Kidney (tissue), 22 donors: ENCODE data around the gene SLC22A17. TPM values are rescaled to one million over a fixed set of nuclear protein-coding genes. Genes with fewer than 3 reads are reported as not detected.
"Not testable (repeated sequence)": the region's sequence is repeated elsewhere in the genome, so short reads cannot be mapped to it uniquely, and the experiment has no call there.

Source experiments
- DNase-seq, 5 donors: peaks; one replicate each; pipeline ENCODE4 v3.0.0-alpha.2; 2013 to 2020
- FAIRE-seq: peaks from 2 replicates; lab custom pipeline; 2012; peaks lifted over from hg19 to GRCh38; lab: Jason Lieb, UNC
- H3K27ac ChIP-seq, 2 donors: one replicate each; pipeline ENCODE4 v1.7.0; 2013; ENCODE audit warnings: low read depth in 2 of 2, low read length in 2 of 2, inconsistent platforms in 1 of 2
- H3K27me3 ChIP-seq: one replicate; pipeline ENCODE4 v1.7.1; 2013; ENCODE audit warnings: low read length, inconsistent platforms; ENCODE audit not compliant: control insufficient read depth, insufficient read depth
- H3K36me3 ChIP-seq, 3 donors: one replicate each; pipeline versions ENCODE4 v1.7.0 to v1.7.1; 2013; ENCODE audit warnings: low read length in 3 of 3, control low read depth in 1 of 3, inconsistent platforms in 1 of 3; ENCODE audit not compliant: insufficient read depth in 3 of 3, control insufficient read depth in 2 of 3
- H3K4me1 ChIP-seq, 3 donors: one replicate each; pipeline versions ENCODE4 v1.7.0 to v1.7.1; 2013; ENCODE audit warnings: low read length in 3 of 3, inconsistent platforms in 1 of 3, low read depth in 1 of 3; ENCODE audit not compliant: control insufficient read depth in 2 of 3, insufficient read depth in 2 of 3
- H3K4me3 ChIP-seq, 3 donors: one replicate each; pipeline versions ENCODE4 v1.7.0 to v1.8.1; 2013; ENCODE audit warnings: low read length in 3 of 3, control low read depth in 1 of 3, inconsistent platforms in 1 of 3
- H3K9ac ChIP-seq, 3 donors: one replicate each; pipeline versions ENCODE4 v1.7.0 to v1.7.1; 2013; ENCODE audit warnings: low read length in 3 of 3, control low read depth in 1 of 3, inconsistent platforms in 1 of 3
- H3K9me3 ChIP-seq, 3 donors: one replicate each; pipeline versions ENCODE4 v1.7.0 to v1.7.1; 2013; ENCODE audit warnings: low read length in 3 of 3, control low read depth in 1 of 3, inconsistent platforms in 1 of 3; ENCODE audit not compliant: control insufficient read depth in 2 of 3, insufficient read depth in 1 of 3
- intact Hi-C: fragments of 100-400 bp; cut with DNase I; formaldehyde crosslinking; loops from one replicate; pipeline ENCODE4 v1.11.1; 2022
- long read RNA-seq, 10 donors: library from polyadenylated mRNA in 1 of 10; unstranded in 1 of 10; transcript quantifications; one replicate each; pipeline ENCODE4 v2.0.0 and lab custom pipeline, GENCODE V29; 2021 to 2026
- polyA plus RNA-seq: library from polyadenylated mRNA; stranded (reverse); fragments of 350-450 nt; fragmentation: Illumina TruSeq; extraction: RNeasy Lipid Tissue Mini Kit (QIAGEN cat#74804); gene quantifications from one replicate; pipeline ENCODE4 v1.2.3, GENCODE V29; 2014; ENCODE audit warnings: low read depth, low replicate concordance; ENCODE audit not compliant: insufficient read depth
- total RNA-seq: library from RNA; stranded (reverse); fragmentation: NEBNext Ultra II Directional; extraction: Animal tissue kit (Norgen Biotek cat#: 25700); gene quantifications from one replicate; pipeline ENCODE4 v1.2.1, GENCODE V29; 2021
- TF ChIP-seq, protein P1 (sequence below): IDR thresholded peaks from 3 replicates; pipeline ENCODE4 v1.5.1; 2012; ENCODE audit warnings: mild to moderate bottlenecking, moderate library complexity, borderline replicate concordance; ENCODE audit not compliant: insufficient read depth; ENCODE audit errors: extremely low read depth
- donor health status: control.
- donor health status: control.
- donor health status: control.
- donor health status: control.
- donor health status: control.
- donor health status: DM: yes; HTN: yes; CAD: no.
- donor health status: Normal renal cell carcinoma (clear cell type).

The SLC22A17 gene
- 35.3 TPM for total RNA-seq
- polyA plus RNA-seq = 61.2 TPM
- long read RNA-seq, donor 1, transcript SLC22A17-202 (10 exons, 2,238 nt) = major isoform, 8 of 13 reads
- long read RNA-seq, donor 1, partial matches to known transcripts = 5 of 13 reads
- long read RNA-seq, donor 1, other reads (novel, unspliced or antisense) = 0 of 13 reads
- long read RNA-seq, donor 2, transcript SLC22A17-202 (10 exons, 2,238 nt) = major isoform, 5 of 13 reads
- long read RNA-seq, donor 2, partial matches to known transcripts = 7 of 13 reads
- long read RNA-seq, donor 2, other reads (novel, unspliced or antisense) = 0 of 13 reads
- long read RNA-seq, donor 3, transcript SLC22A17-202 (10 exons, 2,238 nt) = major isoform, 7 of 21 reads
- long read RNA-seq, donor 3, partial matches to known transcripts = 8 of 21 reads
- long read RNA-seq, donor 3, other reads (novel, unspliced or antisense) = 0 of 21 reads
- long read RNA-seq, donor 4, transcript SLC22A17-202 (10 exons, 2,238 nt) = major isoform, 7 of 11 reads
- long read RNA-seq, donor 4, partial matches to known transcripts = 0 of 11 reads
- long read RNA-seq, donor 4, other reads (novel, unspliced or antisense) = 0 of 11 reads
- long read RNA-seq, donor 5, partial matches to known transcripts = 0 of 1 reads
- long read RNA-seq, donor 5, other reads (novel, unspliced or antisense) = 0 of 1 reads
- long read RNA-seq, donor 6, transcript SLC22A17-202 (10 exons, 2,238 nt) = major isoform, 10 of 13 reads
- long read RNA-seq, donor 6, partial matches to known transcripts = 0 of 13 reads
- long read RNA-seq, donor 6, other reads (novel, unspliced or antisense) = 0 of 13 reads
- long read RNA-seq, donor 7, partial matches to known transcripts = 2 of 47 reads
- long read RNA-seq, donor 7, other reads (novel, unspliced or antisense) = 42 of 47 reads
- long read RNA-seq, donor 8, transcript SLC22A17-202 (10 exons, 2,238 nt) = major isoform, 5 of 6 reads
- long read RNA-seq, donor 8, partial matches to known transcripts = 0 of 6 reads
- long read RNA-seq, donor 8, other reads (novel, unspliced or antisense) = 0 of 6 reads
- long read RNA-seq, donor 9, transcript SLC22A17-202 (10 exons, 2,238 nt) = major isoform, 6 of 6 reads
- long read RNA-seq, donor 9, partial matches to known transcripts = 0 of 6 reads
- long read RNA-seq, donor 9, other reads (novel, unspliced or antisense) = 0 of 6 reads
- long read RNA-seq, donor 10, transcript SLC22A17-202 (10 exons, 2,238 nt) = major isoform, 9 of 13 reads
- long read RNA-seq, donor 10, partial matches to known transcripts = 0 of 13 reads
- long read RNA-seq, donor 10, other reads (novel, unspliced or antisense) = 0 of 13 reads

DNA sequence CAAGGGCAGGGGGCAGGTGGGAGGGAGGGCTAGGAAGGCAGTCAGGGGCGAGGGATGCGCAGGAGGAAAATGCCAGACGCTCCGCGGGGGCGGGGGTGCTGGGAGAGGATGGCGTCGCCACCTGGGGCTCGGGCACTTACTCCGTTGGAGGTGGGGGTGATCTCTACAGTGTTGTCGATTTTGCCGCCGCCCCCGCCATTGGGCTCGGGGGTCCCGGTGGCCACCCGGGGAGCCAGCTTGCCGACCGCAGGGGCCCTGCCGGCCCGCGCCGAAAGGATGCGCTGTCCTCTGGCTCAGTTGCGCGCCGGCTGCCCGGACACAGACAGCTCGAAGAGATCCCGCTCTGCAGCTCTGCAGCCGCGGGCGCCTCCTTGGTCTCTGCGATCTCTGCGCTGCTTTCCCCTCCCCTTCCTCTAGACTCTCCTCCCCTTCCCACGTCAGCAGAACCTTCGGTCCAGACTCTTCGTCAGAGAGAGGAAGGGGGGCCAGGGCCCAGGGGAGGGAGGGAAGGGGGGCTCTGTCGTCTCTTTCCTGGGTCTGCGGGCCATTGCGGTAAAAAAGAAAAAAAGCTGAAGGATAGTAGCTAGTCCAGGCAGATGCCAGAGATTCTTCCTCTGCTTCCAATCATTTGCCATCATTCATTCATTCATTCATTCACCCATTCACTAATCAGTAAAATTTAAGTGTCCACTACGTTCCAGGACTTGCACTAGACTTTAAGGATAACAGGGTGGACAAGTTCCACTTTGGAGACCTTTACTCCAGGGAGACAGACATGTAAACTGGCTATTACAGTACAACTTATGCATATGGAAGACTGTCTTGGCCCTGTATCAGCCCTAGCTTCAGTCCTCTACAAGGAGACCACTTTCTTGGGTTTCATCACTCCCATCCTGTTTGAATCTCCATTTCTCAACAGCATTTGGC is at the start of gene SLC22A17:
SLC22A17 (minus strand) TSS at position 382 of the 927 bp plus-strand sequence.
- H3K4me3 ChIP-seq = peak within 1 kb of the TSS; percentile 44 to 73 (median 66)
- intact Hi-C loops = no loop called here
- no peaks in the 10 kb centered on the region for H3K27me3 ChIP-seq
- H3K4me1 ChIP-seq = peaks cover 0 to 7% (median 0%) of the 10 kb centered on the region in 3 donors
- H3K36me3 ChIP-seq = no peaks in the 10 kb centered on the region
- FAIRE-seq (no peak), DNase-seq (peak; percentile 89 to 97 (median 93))
- no peaks in the 10 kb centered on the region for H3K9me3 ChIP-seq
- TF ChIP-seq, protein P1, sequence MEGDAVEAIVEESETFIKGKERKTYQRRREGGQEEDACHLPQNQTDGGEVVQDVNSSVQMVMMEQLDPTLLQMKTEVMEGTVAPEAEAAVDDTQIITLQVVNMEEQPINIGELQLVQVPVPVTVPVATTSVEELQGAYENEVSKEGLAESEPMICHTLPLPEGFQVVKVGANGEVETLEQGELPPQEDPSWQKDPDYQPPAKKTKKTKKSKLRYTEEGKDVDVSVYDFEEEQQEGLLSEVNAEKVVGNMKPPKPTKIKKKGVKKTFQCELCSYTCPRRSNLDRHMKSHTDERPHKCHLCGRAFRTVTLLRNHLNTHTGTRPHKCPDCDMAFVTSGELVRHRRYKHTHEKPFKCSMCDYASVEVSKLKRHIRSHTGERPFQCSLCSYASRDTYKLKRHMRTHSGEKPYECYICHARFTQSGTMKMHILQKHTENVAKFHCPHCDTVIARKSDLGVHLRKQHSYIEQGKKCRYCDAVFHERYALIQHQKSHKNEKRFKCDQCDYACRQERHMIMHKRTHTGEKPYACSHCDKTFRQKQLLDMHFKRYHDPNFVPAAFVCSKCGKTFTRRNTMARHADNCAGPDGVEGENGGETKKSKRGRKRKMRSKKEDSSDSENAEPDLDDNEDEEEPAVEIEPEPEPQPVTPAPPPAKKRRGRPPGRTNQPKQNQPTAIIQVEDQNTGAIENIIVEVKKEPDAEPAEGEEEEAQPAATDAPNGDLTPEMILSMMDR = no peak
- no peak within 1 kb of the TSS for H3K27ac ChIP-seq
- H3K9ac ChIP-seq = peak within 1 kb of the TSS; percentile 20 to 68 (median 39)

DNA sequence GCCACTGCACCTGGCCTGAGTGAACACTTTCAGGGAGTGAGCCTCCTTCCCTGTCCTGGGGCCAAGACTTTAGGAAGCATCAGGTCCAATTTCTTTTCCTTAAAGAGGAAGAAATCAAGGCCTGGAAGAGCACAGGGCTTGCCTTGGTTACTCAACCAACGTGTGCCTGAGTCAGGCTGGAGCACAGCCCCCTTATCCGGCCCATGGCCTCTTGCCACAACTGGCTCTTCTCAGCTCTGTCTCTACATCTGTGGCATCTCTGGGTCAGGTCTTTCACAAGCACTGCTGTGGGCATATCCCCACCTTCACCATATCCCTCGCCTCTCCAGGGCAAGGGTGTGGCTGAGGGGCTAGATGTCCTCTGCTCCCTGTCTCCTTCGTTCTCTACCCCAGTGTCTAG is 48.6 kb upstream of the SLC22A17 start:
- no peaks in the 10 kb centered on the region for H3K27me3 ChIP-seq
- H3K9ac ChIP-seq = no peak overlapping the region
- no peak for FAIRE-seq

DNA sequence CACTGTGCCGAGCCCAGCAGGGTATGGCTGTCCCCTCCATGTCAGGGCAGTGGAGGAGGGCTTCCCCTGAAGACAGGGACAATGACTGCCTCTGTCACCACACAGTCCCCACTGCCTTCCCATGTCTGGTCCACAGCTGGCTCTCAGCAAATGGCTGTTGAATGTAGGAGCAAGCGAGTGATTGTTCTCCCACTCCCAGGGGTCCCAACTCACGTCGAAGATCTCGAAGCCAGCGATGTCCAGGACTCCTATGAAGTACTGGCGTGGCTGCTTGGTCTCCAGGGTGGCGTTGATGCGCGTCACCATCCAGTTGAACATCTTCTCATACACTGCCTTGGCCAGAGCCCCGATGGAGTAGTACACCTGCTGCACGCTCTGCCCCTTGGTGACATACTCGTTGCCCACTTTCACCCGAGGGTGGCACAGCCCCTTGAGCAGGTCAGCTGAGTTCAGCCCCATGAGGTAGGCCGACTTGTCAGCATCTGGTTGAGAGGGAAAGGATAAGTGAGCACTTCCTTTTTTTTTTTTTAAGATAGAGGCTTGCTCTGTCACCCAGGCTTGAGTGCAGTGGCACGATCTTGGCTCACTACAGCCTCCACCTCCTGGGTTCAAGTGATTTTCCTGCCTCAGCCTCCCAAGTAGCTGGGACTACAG is 47.9 kb upstream of the SLC22A17 start:
- H3K9ac ChIP-seq, H3K9me3 ChIP-seq, intact Hi-C loops, H3K4me3 ChIP-seq, FAIRE-seq, H3K27ac ChIP-seq, DNase-seq, H3K36me3 ChIP-seq, H3K27me3 ChIP-seq, H3K4me1 ChIP-seq: not testable (repeated sequence)

More for the DNA sequence above, 48.6 kb upstream of the SLC22A17 start:
- Histone ChIP-seq H3K4me1 (no peaks in the 10 kb centered on the region), H3K4me3 (no peak overlapping the region), H3K36me3 (no peaks in the 10 kb centered on the region), H3K9me3 (no peaks in the 10 kb centered on the region), H3K27ac (no peak overlapping the region)
- no peak for DNase-seq
- TF ChIP-seq, protein P1 = no peak
- intact Hi-C loops = no loop called here
